Mesothelial cell of epicardium (in vitro differentiated cells): ENCODE results near the gene SUDS3. TPM values are rescaled to one million over a fixed set of nuclear protein-coding genes. Genes with fewer than 3 reads are reported as not detected.
"Not testable (repeated sequence)": the region's sequence is repeated elsewhere in the genome, so short reads cannot be mapped to it uniquely, and the experiment has no call there.

Experiments
- DNase-seq, 2 experiments: peaks; one replicate each; pipeline ENCODE4 v3.0.0; 2021; ENCODE audit warnings: low spot score in 2 of 2; ENCODE audit not compliant: unreplicated experiment in 2 of 2
- H3K27ac Mint-ChIP-seq: 2 replicates; pipeline ENCODE4 v1.8.0; 2021; ENCODE audit warnings: mixed read lengths
- H3K27me3 Mint-ChIP-seq: 2 replicates; pipeline ENCODE4 v1.8.0; 2021; ENCODE audit warnings: low read depth, mixed read lengths
- H3K36me3 Mint-ChIP-seq: 2 replicates; pipeline ENCODE4 v1.8.0; 2021; ENCODE audit warnings: mixed read lengths
- H3K4me1 Mint-ChIP-seq: 2 replicates; pipeline ENCODE4 v1.8.0; 2021; ENCODE audit warnings: mixed read lengths
- H3K4me3 Mint-ChIP-seq: 2 replicates; pipeline ENCODE4 v1.8.0; 2021; ENCODE audit warnings: mild to moderate bottlenecking, moderate library complexity, mixed read lengths
- H3K9me3 Mint-ChIP-seq: 2 replicates; pipeline ENCODE4 v1.8.0; 2021; ENCODE audit warnings: mixed read lengths
- total RNA-seq: library from RNA; stranded (reverse); gene quantifications from 3 replicates; pipeline ENCODE4 v1.2.1, GENCODE V29; 2021
- TF ChIP-seq, protein P1 (sequence below): fragments of 200-600 bp; sonication (generic); IDR thresholded peaks from one replicate; pipeline ENCODE4 v1.5.0; 2021; ENCODE audit warnings: antibody characterized with exemption; ENCODE audit not compliant: unreplicated experiment

Gene SUDS3
- total RNA-seq, 1 donor from 2014 or later, result 44.6 TPM

DNA sequence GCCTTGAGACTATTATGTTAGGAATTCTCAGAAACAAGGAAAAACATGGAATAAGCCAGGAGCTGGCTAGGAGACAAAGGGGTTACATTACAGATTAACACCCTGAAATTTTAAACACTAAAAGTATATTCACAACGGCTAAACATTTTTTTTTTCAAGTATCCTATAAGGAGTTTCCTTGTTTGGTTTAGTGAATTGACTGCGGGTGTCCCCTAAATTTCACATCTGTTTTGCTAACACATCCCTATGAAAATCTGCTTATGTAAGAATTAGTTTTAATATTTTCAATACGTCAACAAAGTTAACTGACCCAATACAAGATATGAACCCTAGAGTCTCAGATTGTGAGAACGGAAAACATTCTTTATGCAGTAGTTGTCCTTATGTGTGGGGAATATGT lies 22.6 kb upstream of the SUDS3 start:
- peaks cover 11% of the 10 kb centered on the region for H3K9me3 Mint-ChIP-seq
- H3K27ac Mint-ChIP-seq, result no peak overlapping the region
- H3K4me3 Mint-ChIP-seq, result no peak overlapping the region
- peaks cover 13% of the 10 kb centered on the region for H3K4me1 Mint-ChIP-seq
- TF ChIP-seq, protein P1, sequence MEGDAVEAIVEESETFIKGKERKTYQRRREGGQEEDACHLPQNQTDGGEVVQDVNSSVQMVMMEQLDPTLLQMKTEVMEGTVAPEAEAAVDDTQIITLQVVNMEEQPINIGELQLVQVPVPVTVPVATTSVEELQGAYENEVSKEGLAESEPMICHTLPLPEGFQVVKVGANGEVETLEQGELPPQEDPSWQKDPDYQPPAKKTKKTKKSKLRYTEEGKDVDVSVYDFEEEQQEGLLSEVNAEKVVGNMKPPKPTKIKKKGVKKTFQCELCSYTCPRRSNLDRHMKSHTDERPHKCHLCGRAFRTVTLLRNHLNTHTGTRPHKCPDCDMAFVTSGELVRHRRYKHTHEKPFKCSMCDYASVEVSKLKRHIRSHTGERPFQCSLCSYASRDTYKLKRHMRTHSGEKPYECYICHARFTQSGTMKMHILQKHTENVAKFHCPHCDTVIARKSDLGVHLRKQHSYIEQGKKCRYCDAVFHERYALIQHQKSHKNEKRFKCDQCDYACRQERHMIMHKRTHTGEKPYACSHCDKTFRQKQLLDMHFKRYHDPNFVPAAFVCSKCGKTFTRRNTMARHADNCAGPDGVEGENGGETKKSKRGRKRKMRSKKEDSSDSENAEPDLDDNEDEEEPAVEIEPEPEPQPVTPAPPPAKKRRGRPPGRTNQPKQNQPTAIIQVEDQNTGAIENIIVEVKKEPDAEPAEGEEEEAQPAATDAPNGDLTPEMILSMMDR, result no peak
- no peaks in the 10 kb centered on the region for H3K27me3 Mint-ChIP-seq
- no peaks in the 10 kb centered on the region for H3K36me3 Mint-ChIP-seq
- DNase-seq, result no peak

DNA sequence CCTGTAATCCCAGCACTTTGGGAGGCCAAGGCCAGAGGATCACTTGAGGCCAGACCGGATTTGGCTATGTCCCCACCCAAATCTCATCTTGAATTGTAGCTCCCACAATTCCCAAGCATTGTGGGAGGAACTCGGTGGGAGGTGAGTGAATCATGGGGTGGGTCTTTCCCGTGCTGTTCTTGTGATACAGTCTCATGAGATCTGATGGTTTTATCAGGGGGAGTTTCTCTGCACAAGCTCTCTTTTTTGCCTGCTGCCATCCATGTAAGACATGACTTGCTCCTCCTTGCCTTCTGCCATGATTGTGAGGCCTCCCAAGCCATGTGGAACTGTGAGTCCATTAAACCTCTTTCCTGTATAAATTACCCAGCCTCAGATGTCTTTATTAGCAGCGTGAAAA lies 21.9 kb upstream of the SUDS3 start:
- DNase-seq, H3K27me3 Mint-ChIP-seq, H3K27ac Mint-ChIP-seq, H3K36me3 Mint-ChIP-seq, H3K4me3 Mint-ChIP-seq: not testable (repeated sequence)
- H3K4me1 Mint-ChIP-seq, result peaks cover 16% of the 10 kb centered on the region
- peaks cover 11% of the 10 kb centered on the region for H3K9me3 Mint-ChIP-seq

DNA sequence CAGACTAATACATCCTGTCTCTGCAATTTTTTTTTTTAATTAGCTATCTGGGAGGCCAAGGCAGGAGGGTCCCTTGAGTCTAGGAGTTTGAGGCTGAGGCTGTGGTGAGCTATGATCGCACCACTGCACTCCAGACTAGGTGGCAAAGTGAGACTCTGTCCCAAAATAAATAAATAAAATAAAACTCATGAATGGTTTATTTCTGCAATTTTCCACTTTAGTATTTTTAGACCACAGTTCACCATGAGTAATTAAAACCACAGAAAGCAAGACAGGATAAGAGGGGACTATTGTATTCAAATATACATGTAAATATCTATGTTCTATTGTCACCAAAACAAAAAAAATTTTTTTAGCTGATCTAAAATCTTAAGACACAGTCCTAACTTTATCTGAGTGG lies 21.5 kb upstream of the SUDS3 start:
- TF ChIP-seq, protein P1, result no peak
- DNase-seq, result no peak
- no peaks in the 10 kb centered on the region for H3K36me3 Mint-ChIP-seq
- H3K4me1 Mint-ChIP-seq, result peaks cover 16% of the 10 kb centered on the region
- H3K4me3 Mint-ChIP-seq, result no peak overlapping the region
- H3K9me3 Mint-ChIP-seq, result peaks cover 11% of the 10 kb centered on the region
- H3K27ac Mint-ChIP-seq, result no peak overlapping the region
- H3K27me3 Mint-ChIP-seq, result no peaks in the 10 kb centered on the region

DNA sequence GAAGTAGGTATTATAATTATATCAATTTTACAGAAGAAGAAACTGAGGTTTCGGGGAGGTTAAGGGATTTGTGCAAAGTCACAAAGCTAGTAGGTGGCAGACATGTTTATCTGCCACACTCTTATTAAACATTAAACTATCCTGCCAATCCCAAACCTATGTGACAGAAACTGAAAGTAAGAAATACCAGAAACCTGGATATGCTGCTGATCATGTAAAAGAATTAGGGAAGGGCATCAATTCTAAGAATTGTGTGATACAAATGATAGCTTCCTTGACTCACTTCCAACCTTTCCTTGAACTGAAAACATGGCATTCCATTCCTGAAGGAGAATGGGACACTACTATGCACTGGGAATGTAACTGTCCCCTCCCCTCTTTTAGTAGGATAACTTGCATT lies 20.5 kb upstream of the SUDS3 start:
- Mint-ChIP-seq H3K9me3 (peaks cover 11% of the 10 kb centered on the region), H3K4me3 (no peak overlapping the region), H3K27ac (no peak overlapping the region), H3K4me1 (peaks cover 16% of the 10 kb centered on the region), H3K27me3 (no peaks in the 10 kb centered on the region), H3K36me3 (no peaks in the 10 kb centered on the region)
- TF ChIP-seq, protein P1, result no peak
- DNase-seq, result no peak

DNA sequence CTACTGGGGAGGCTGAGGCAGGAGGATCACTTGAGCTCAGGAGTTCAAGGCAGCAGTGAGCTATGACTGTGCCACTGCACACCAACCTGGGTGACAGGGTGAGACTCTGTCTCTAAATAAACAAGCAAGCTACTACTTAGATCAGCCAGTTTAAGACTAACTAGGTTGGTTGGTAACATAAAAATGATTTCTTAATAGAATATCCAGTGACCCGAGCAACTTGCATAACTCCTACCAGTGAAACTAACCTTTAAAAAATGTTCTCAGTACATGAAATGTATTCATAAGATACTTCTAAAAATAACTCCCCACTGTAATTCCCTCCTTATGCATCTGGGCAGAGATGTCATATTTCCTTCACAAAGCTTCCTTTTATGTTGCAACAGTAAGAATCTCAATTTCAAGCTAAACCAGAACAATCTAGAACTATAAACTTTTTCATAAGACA lies 19.5 kb upstream of the SUDS3 start:
- peak overlapping the region; percentile 58 for H3K27ac Mint-ChIP-seq
- no peak overlapping the region for H3K4me3 Mint-ChIP-seq
- H3K27me3 Mint-ChIP-seq, result no peaks in the 10 kb centered on the region
- peaks cover 11% of the 10 kb centered on the region for H3K9me3 Mint-ChIP-seq
- no peak for DNase-seq
- TF ChIP-seq, protein P1, result no peak
- H3K36me3 Mint-ChIP-seq, result no peaks in the 10 kb centered on the region
- peaks cover 16% of the 10 kb centered on the region for H3K4me1 Mint-ChIP-seq

DNA sequence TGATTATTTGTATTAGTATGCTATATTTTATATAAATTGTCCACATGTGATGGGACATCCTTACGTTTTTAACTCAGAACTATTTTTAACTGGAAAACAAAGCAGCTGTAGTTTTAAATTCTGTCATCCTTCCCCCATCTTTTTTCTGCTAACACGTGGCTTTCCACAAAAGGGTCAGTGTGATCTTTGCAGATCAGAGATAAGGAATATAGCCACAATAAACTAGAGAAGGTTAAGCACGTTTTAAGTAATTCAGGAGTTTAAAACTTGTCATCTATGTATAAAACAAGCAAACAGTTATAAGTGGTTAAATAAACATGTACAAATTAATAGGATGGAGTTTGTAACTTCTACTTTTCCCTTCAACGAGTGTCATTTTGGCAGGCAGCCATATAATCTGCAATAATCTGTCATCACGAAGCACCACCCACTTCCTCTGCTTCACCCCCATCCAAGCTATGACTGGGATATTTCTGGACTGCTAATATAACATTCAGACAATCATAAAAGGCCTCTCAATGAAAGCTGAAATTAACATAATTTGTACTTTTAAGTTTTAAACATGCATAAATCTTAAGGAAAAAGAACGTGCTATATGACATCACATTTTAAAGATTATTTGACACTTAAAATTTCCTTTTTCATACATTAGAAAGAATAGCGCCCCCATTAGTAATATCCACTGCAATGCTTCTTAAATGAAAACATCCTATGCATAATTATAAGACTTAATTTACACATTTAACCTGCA lies 18.9 kb upstream of the SUDS3 start:
- TF ChIP-seq, protein P1, result peak; percentile 38
- Mint-ChIP-seq H3K4me1 (peaks cover 16% of the 10 kb centered on the region), H3K27me3 (no peaks in the 10 kb centered on the region), H3K4me3 (no peak overlapping the region), H3K9me3 (peaks cover 11% of the 10 kb centered on the region), H3K27ac (peak overlapping the region; percentile 62), H3K36me3 (no peaks in the 10 kb centered on the region)
- no peak for DNase-seq
